T-helper 17 cell (primary cell): ENCODE results near the gene PWWP2B. TPM values are rescaled to one million over a fixed set of nuclear protein-coding genes. Genes with fewer than 3 reads are reported as not detected.

ENCODE experiments used
- ATAC-seq: fragments of 150-1000 bp; cut with Tn5 transposase; 2 replicates; pipeline ENCODE4 v1.10.0; 2021; ENCODE audit warnings: mild to moderate bottlenecking, moderate library complexity
- DNase-seq, 3 donors: peaks; one replicate each; pipeline versions ENCODE4 v3.0.0 to v3.0.0-alpha.2; 2020 to 2021
- H3K9me3 ChIP-seq: one replicate; pipeline ENCODE4 v1.7.0; 2013; ENCODE audit warnings: low read length, mild to moderate bottlenecking; ENCODE audit not compliant: control insufficient read depth, poor library complexity, severe bottlenecking
- H3K27ac Mint-ChIP-seq: one replicate; pipeline ENCODE4 v1.8.0; 2022; ENCODE audit warnings: mild to moderate bottlenecking, moderate library complexity, mixed read lengths
- H3K27me3 Mint-ChIP-seq: one replicate; pipeline ENCODE4 v1.8.0; 2022; ENCODE audit warnings: mixed read lengths
- H3K36me3 Mint-ChIP-seq: one replicate; pipeline ENCODE4 v1.8.0; 2022; ENCODE audit warnings: low read depth, mixed read lengths
- H3K4me1 Mint-ChIP-seq: one replicate; pipeline ENCODE4 v1.8.0; 2022; ENCODE audit warnings: mild to moderate bottlenecking, mixed read lengths
- H3K4me3 Mint-ChIP-seq: one replicate; pipeline ENCODE4 v1.8.0; 2022; ENCODE audit warnings: mild to moderate bottlenecking, moderate library complexity, mixed read lengths
- total RNA-seq, 4 donors: library from RNA in 2 of 4; stranded (reverse) in 2 of 4; gene quantifications; one replicate each; pipeline ENCODE4 v1.2.3 and lab custom pipeline; 2022 to 2026

Gene PWWP2B
- total RNA-seq, 2 donors from 2014 or later, result 15.7 to 16.7 TPM

DNA sequence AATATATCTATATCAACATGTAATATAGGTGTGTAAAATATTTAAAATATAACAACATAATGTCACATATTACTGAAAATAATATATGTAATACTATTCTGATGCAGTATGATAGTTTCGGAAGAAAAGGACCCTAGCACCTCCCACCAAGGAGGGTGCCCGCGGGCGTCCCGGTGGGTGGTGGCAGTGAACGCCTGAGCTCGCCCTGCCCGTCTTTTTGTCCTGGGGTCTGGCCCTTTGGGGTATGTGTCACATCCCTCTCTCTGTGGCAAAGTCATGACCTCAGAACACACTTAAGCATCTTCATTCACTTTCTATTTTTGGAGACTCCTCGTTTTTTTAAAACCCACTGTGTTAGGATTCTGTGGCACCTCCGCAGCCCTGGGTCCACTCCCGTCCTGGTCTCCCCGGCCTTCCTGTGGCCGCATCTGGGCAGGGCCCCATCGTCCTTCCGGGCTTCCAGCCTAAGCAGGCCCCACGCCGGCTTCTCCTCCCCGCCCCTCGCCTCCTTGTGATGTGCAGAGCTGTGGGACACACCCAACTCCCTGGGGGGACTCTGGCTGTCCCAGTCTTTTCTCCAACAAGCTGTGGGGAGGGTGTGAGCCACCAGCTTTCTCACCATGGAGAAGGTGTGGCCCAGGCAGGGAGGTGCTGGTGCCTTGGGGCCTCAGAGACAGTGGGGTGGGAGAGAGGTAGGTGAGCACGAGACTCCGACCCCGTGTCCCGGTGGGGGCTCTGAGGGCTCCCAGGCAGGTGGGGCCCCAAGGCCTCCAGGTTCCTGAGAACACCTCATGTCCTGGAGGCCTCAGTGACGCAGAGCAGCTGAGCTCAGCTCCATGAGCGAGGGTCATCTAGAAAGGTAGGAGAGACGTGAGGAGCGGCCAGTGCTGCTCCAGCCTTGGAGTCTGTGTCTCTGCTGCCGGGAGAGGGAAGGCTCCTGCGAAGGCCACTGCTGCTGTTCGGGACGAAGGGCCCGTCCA, 16.5 kb downstream of the PWWP2B start:
- Mint-ChIP-seq H3K27ac (no peak overlapping the region), H3K4me1 (peaks cover 17% of the 10 kb centered on the region), H3K4me3 (no peak overlapping the region), H3K36me3 (peaks cover 7% of the 10 kb centered on the region), H3K27me3 (no peaks in the 10 kb centered on the region)
- ATAC-seq (no peak), DNase-seq (no peak)
- H3K9me3 ChIP-seq, result no peaks in the 10 kb centered on the region

DNA sequence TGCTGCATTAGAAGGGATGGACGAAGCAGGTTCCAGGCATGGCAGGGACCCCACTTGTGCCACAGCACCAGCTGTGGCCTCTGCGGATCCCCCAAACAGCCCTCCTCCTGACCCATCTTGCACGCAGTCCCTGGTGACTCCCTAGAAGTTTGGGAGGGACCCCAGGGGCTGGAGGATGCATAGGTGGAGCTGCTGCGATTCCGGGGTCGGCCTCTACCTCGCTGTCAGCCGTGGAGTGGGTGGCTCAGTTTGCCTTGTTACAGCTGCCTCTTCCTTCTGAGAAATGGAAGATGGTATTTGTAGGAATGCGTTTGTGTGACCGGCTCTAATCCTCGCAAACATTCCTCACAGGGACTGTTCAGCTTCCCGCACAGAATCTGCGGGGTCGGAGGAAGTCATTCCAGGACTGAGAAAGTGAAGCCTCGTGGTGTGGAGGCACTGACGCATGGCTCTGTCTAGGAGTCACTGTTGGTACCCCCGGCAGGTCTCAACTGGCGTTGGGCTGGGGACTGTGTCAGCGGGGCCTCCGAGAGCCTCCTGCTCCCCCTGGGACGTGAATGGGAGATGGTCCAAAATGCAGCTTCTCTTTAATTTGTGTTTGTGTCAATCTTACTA, 17.5 kb downstream of the PWWP2B start:
- H3K4me1 Mint-ChIP-seq, result peaks cover 19% of the 10 kb centered on the region
- no peak for ATAC-seq
- H3K27ac Mint-ChIP-seq, result no peak overlapping the region
- no peak overlapping the region for H3K4me3 Mint-ChIP-seq
- no peaks in the 10 kb centered on the region for H3K27me3 Mint-ChIP-seq
- DNase-seq, result no peak
- H3K36me3 Mint-ChIP-seq, result peaks cover 7% of the 10 kb centered on the region
- H3K9me3 ChIP-seq, result no peaks in the 10 kb centered on the region

- ATAC-seq, result no peak
- no peaks in the 10 kb centered on the region for H3K27me3 Mint-ChIP-seq
- peaks cover 7% of the 10 kb centered on the region for H3K36me3 Mint-ChIP-seq
- H3K4me3 Mint-ChIP-seq, result no peak overlapping the region
- DNase-seq, result no peak
- no peaks in the 10 kb centered on the region for H3K9me3 ChIP-seq
- no peak overlapping the region for H3K27ac Mint-ChIP-seq
- peaks cover 15% of the 10 kb centered on the region for H3K4me1 Mint-ChIP-seq
Measured at GRCh38 chr10:132415255-132415654, 18.3 kb downstream of the PWWP2B start.

- H3K27me3 Mint-ChIP-seq, result no peaks in the 10 kb centered on the region
- H3K4me1 Mint-ChIP-seq, result peaks cover 16% of the 10 kb centered on the region
- no peak overlapping the region for H3K4me3 Mint-ChIP-seq
- DNase-seq (no peak), ATAC-seq (no peak)
- peaks cover 7% of the 10 kb centered on the region for H3K36me3 Mint-ChIP-seq
- H3K9me3 ChIP-seq, result no peaks in the 10 kb centered on the region
- no peak overlapping the region for H3K27ac Mint-ChIP-seq
Measured at GRCh38 chr10:132415956-132416355, 19.0 kb downstream of the PWWP2B start.

DNA sequence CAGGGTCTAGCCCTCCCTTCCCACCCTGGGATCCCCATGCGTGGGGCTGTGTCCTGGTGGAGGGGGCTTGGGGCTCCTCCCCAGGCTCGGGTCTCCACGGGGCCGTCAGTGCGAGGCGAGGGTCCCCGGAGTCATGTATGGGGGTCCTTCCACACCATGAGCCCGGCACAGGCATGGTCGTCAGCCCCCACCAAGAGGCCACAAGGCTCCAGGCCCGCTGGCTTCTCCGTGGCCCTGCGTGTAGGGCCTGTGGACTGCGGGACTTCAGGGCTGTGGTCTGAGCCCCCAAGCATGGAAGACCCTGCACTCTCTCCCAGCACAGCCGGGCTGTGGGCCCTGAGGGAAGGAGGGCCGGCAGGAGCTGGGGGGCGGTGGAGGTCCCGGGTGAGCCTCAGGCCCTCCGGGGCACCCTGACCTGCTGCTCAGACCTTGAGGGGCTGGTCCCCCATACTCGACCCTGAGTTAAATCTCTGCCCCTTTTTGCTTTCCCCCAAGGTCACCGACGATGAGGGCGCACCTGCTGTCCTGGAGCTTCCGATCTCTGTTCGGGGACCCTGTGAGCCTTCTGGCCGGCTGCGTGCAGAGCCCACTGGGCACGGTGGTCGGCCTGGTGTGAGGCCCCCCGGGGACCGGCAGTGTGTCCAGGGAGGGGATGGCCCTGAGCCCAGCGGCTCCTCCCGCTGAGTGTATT, 19.7 kb downstream of the PWWP2B start:
- no peak for DNase-seq
- Mint-ChIP-seq H3K27me3 (no peaks in the 10 kb centered on the region), H3K36me3 (peaks cover 7% of the 10 kb centered on the region), H3K27ac (no peak overlapping the region), H3K4me1 (peaks cover 16% of the 10 kb centered on the region), H3K4me3 (no peak overlapping the region)
- H3K9me3 ChIP-seq, result no peaks in the 10 kb centered on the region
- ATAC-seq, result no peak

- no peak for ATAC-seq
- Mint-ChIP-seq H3K4me3 (no peak overlapping the region), H3K27ac (no peak overlapping the region), H3K27me3 (no peaks in the 10 kb centered on the region), H3K4me1 (peaks cover 19% of the 10 kb centered on the region), H3K36me3 (peaks cover 7% of the 10 kb centered on the region)
- no peak for DNase-seq
- H3K9me3 ChIP-seq, result no peaks in the 10 kb centered on the region
Measured at GRCh38 chr10:132417257-132417910, 20.4 kb downstream of the PWWP2B start.

DNA sequence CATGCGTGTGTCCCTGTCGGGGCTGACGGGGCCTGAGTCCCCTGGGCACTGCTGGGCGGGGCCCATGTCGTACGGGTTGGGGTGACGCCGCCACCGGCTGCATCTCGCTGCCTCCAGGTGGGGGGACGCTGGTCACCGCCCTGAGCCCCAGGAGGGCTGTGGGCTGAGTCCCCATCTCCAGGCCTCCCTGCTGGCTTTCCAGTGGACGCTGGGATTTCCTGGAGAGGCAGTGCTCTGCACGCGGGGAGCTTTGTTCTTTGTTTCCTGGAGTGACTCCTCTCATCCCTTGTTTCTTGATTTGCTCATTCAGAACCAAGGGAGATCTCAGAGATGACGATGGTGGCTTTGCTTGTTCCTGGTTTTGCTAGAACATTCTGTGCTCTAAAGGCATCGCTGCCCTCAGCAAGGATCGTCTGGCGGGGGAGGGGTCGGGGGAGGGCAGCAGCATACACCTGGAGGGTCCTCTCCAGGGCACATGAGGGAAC, 21.0 kb downstream of the PWWP2B start:
- Mint-ChIP-seq H3K4me3 (no peak overlapping the region), H3K27me3 (no peaks in the 10 kb centered on the region), H3K36me3 (peaks cover 7% of the 10 kb centered on the region), H3K4me1 (peaks cover 19% of the 10 kb centered on the region), H3K27ac (no peak overlapping the region)
- DNase-seq, result no peak
- ATAC-seq, result peak; percentile 32
- H3K9me3 ChIP-seq, result no peaks in the 10 kb centered on the region

- H3K4me3 Mint-ChIP-seq, result no peak overlapping the region
- H3K9me3 ChIP-seq, result no peaks in the 10 kb centered on the region
- no peak overlapping the region for H3K27ac Mint-ChIP-seq
- no peaks in the 10 kb centered on the region for H3K27me3 Mint-ChIP-seq
- H3K4me1 Mint-ChIP-seq, result peaks cover 19% of the 10 kb centered on the region
- ATAC-seq, result no peak
- DNase-seq, result no peak
- peaks cover 7% of the 10 kb centered on the region for H3K36me3 Mint-ChIP-seq
Measured at GRCh38 chr10:132418527-132419416, 21.8 kb downstream of the PWWP2B start.

DNA sequence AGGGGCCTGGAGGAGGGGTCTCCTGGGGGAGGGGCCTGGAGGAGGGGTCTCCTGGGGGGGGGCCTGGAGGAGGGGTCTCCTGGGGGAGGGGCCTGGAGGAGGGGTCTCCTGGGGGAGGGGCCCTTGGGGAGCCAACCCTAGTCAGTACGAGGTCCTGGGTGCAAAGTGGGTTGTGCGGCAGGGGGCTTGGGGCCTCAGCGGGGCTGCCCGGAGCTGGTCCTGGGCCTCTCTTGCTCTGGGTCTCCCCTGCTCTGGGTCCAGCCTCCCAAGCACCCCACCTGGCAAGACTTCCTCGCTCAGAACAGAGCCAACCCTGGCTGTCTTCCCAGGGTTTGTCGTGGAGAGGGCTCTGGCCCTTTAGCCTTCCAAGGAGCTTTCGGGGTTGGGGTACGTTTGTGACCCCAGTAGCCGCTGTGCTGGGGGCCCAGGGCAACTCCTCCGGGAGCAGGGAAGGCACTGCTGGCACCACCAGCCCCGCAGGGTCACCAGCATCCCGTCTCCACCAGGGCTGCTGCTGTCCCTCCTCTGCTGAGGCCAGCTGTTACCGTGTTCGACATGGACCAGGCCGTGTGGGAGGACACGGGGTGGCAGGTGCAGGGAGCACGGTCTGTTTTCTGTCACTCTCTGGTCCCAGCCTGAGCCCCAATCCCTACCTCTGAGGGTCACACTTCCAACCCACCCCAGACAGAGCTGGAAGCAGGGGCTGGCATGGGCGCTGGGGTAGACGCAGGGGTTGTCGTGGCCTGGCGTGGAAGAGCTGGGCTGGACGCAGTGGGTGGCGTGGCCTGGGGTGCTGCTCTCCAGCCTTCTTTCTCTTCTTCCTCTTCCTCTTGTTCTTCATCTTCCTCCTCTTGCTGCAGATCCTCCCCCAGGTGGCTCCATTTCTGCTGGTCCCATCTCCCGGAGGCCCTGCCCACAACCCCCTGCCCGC, 22.8 kb downstream of the PWWP2B start:
- H3K27me3 Mint-ChIP-seq, result no peaks in the 10 kb centered on the region
- peaks cover 16% of the 10 kb centered on the region for H3K4me1 Mint-ChIP-seq
- no peak overlapping the region for H3K27ac Mint-ChIP-seq
- ATAC-seq (no peak), DNase-seq (no peak)
- no peak overlapping the region for H3K4me3 Mint-ChIP-seq
- H3K9me3 ChIP-seq, result no peaks in the 10 kb centered on the region
- H3K36me3 Mint-ChIP-seq, result peaks cover 7% of the 10 kb centered on the region

DNA sequence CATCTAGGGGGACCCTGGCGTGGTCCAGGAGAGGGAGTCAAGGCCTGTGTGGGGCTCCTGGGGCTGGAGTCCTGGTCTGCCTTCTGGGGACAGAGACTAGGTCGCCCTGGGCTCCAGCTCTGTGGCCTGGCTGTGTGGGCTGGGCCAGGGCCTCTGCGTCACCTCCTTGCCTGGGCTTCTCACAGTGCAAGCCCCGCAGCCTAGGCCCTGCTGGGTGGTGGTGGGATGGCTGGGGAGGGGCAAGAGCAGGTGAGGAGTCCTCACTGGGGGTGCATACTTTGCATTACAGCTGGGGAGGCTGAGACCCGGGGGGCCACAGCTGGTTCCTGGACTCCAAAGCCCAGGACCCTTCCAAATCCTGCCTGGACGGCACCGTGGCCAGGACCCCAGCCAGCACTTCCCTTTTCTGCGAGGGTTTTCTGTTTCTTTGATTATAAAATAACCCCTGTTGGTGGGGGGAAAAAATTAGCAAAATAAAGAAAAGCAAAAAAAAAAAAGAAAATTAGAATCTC, 23.5 kb downstream of the PWWP2B start:
- H3K4me1 Mint-ChIP-seq, result peaks cover 9% of the 10 kb centered on the region
- H3K27ac Mint-ChIP-seq, result no peak overlapping the region
- no peak for DNase-seq
- ATAC-seq, result no peak
- peaks cover under 1% of the 10 kb centered on the region for H3K36me3 Mint-ChIP-seq
- H3K4me3 Mint-ChIP-seq, result no peak overlapping the region
- H3K27me3 Mint-ChIP-seq, result no peaks in the 10 kb centered on the region
- no peaks in the 10 kb centered on the region for H3K9me3 ChIP-seq
